Liver (tissue), 9 donors: ENCODE data around the gene LYSET. TPM values are rescaled to one million over a fixed set of nuclear protein-coding genes. Genes with fewer than 3 reads are reported as not detected.

Experiments
- DNase-seq: peaks from one replicate; pipeline ENCODE4 v3.0.0-alpha.2; 2017; ENCODE audit warnings: low spot score
- H3K27ac ChIP-seq, 2 donors: one replicate each; pipeline ENCODE4 v1.7.0; 2013; ENCODE audit warnings: inconsistent platforms in 2 of 2, low read length in 2 of 2, control low read depth in 1 of 2, low read depth in 1 of 2, mild to moderate bottlenecking in 1 of 2
- H3K27me3 ChIP-seq, 4 donors: one replicate each; pipeline versions ENCODE4 v1.6.1 to v1.7.0; 2013; ENCODE audit warnings: low read length in 3 of 4, inconsistent platforms in 1 of 4, mild to moderate bottlenecking in 1 of 4, moderate library complexity in 1 of 4; ENCODE audit not compliant: control insufficient read depth in 4 of 4, insufficient read depth in 4 of 4
- H3K36me3 ChIP-seq, 4 donors: one replicate each; pipeline versions ENCODE4 v1.6.1 to v1.7.0; 2013; ENCODE audit warnings: low read length in 3 of 4, mild to moderate bottlenecking in 3 of 4, low read depth in 1 of 4, moderate library complexity in 1 of 4; ENCODE audit not compliant: control insufficient read depth in 4 of 4, insufficient read depth in 3 of 4
- H3K4me1 ChIP-seq, 4 donors: one replicate each; pipeline versions ENCODE4 v1.6.1 to v1.7.0; 2013; ENCODE audit warnings: low read length in 3 of 4, mild to moderate bottlenecking in 3 of 4, moderate library complexity in 1 of 4; ENCODE audit not compliant: control insufficient read depth in 4 of 4, insufficient read depth in 4 of 4
- H3K4me3 ChIP-seq, 3 donors: one replicate each; pipeline versions ENCODE4 v1.6.1 to v1.7.0; 2013; ENCODE audit warnings: low read length in 3 of 3, control low read depth in 1 of 3, low read depth in 1 of 3, mild to moderate bottlenecking in 1 of 3
- H3K9ac ChIP-seq, 2 donors: one replicate each; pipeline ENCODE4 v1.7.0; 2013; ENCODE audit warnings: low read length in 2 of 2, mild to moderate bottlenecking in 2 of 2, moderate library complexity in 2 of 2, control low read depth in 1 of 2, low read depth in 1 of 2
- H3K9me3 ChIP-seq, 4 donors: one replicate each; pipeline versions ENCODE4 v1.6.1 to v1.7.0; 2013; ENCODE audit warnings: low read length in 3 of 4; ENCODE audit not compliant: control insufficient read depth in 4 of 4
- ATF3 ChIP-seq: IDR thresholded peaks from 2 replicates; pipeline ENCODE4 v1.6.1; 2016; ENCODE audit warnings: antibody characterized with exemption
- CTCF ChIP-seq: fragments of 150-350 bp; IDR thresholded peaks from 2 replicates; pipeline ENCODE4 v1.5.1; 2017; ENCODE audit warnings: improper control_type of control experiment, low read depth, low read length; ENCODE audit not compliant: missing input control
- EGR1 ChIP-seq, 2 donors: IDR thresholded peaks; 2 replicates each; pipeline ENCODE4 v1.6.1; 2016 to 2018; ENCODE audit warnings: antibody characterized with exemption in 2 of 2, low read depth in 2 of 2
- FOXA1 ChIP-seq: IDR thresholded peaks from 2 replicates; pipeline ENCODE4 v1.6.1; 2016; ENCODE audit warnings: antibody characterized with exemption
- FOXA2 ChIP-seq: IDR thresholded peaks from 2 replicates; pipeline ENCODE4 v1.6.1; 2016; ENCODE audit warnings: antibody characterized with exemption
- GABPA ChIP-seq, 2 donors: IDR thresholded peaks in 1 of 2; conservative IDR thresholded peaks in 1 of 2; 2 replicates each; pipeline ENCODE4 v1.6.1; 2016; ENCODE audit warnings: antibody characterized with exemption in 2 of 2, mild to moderate bottlenecking in 1 of 2, moderate library complexity in 1 of 2
- HNF4A ChIP-seq, 2 donors: conservative IDR thresholded peaks; 2 replicates each; pipeline ENCODE4 v1.6.1; 2016; ENCODE audit warnings: antibody characterized with exemption in 2 of 2, mild to moderate bottlenecking in 2 of 2
- HNF4G ChIP-seq: IDR thresholded peaks from 2 replicates; pipeline ENCODE4 v1.6.1; 2016; ENCODE audit warnings: antibody characterized with exemption
- JUND ChIP-seq, 2 donors: IDR thresholded peaks; 2 replicates each; pipeline ENCODE4 v1.6.1; 2016; ENCODE audit warnings: antibody characterized with exemption in 2 of 2
- MAX ChIP-seq: IDR thresholded peaks from 2 replicates; pipeline ENCODE4 v1.6.1; 2016; ENCODE audit warnings: antibody characterized with exemption
- NR2F2 ChIP-seq: IDR thresholded peaks from 2 replicates; pipeline ENCODE4 v1.6.1; 2016; ENCODE audit warnings: antibody characterized with exemption
- RAD21 ChIP-seq, 2 donors: IDR thresholded peaks; 2 replicates each; pipeline ENCODE4 v1.6.1; 2016; ENCODE audit warnings: antibody characterized with exemption in 2 of 2, mild to moderate bottlenecking in 2 of 2
- REST ChIP-seq: IDR thresholded peaks from 2 replicates; pipeline ENCODE4 v1.6.1; 2016; ENCODE audit warnings: antibody characterized with exemption, mild to moderate bottlenecking
- RXRA ChIP-seq, 2 donors: IDR thresholded peaks; 2 replicates each; pipeline ENCODE4 v1.6.1; 2017 to 2018; ENCODE audit warnings: antibody characterized with exemption in 2 of 2, mild to moderate bottlenecking in 1 of 2
- SP1 ChIP-seq: IDR thresholded peaks from 2 replicates; pipeline ENCODE4 v1.6.1; 2018; ENCODE audit warnings: antibody characterized with exemption, mild to moderate bottlenecking
- TAF1 ChIP-seq: conservative IDR thresholded peaks from 2 replicates; pipeline ENCODE4 v1.6.1; 2016; ENCODE audit warnings: antibody characterized with exemption, mild to moderate bottlenecking
- YY1 ChIP-seq: IDR thresholded peaks from 2 replicates; pipeline ENCODE4 v1.6.1; 2016; ENCODE audit warnings: antibody characterized with exemption, mild to moderate bottlenecking
- ZBTB33 ChIP-seq: IDR thresholded peaks from 2 replicates; pipeline ENCODE4 v1.6.1; 2016; ENCODE audit warnings: antibody characterized with exemption
- WGBS: extraction: QIAGEN DNeasy Blood & Tissue Kit; methylation state at CpG from one replicate; pipeline ENCODE4 v1.1.7; 2013; 5-methylcytosine and 5-hydroxymethylcytosine counted together
- polyA plus RNA-seq, 2 donors: library from polyadenylated mRNA; stranded (reverse) in 1 of 2; unstranded in 1 of 2; fragments of 200-250 nt in 1 of 2; fragments of >200 nt in 1 of 2; fragmentation: Nextera tagmentation in 1 of 2; extraction: Ambion mirVana in 1 of 2; gene quantifications; one replicate each; pipeline versions ENCODE4 v1.2.1 to v1.2.3, GENCODE V29; 2013 to 2015
- total RNA-seq, 2 donors: library from RNA; depleted of rRNA; stranded (reverse); fragments of >200 nt; gene quantifications; one replicate each; pipeline ENCODE4 v1.2.3, GENCODE V29; 2014
- donor health status: healthy.
- donor health status: healthy.
- donor health status: healthy.
- donor health status: healthy.
- donor health status: healthy.

The LYSET gene
- total and polyA plus RNA-seq, 4 donors = 5.6 to 13.4 (median 6.5) TPM

GRCh38 chr14:93186466-93186865 lies 1.3 kb downstream of the LYSET start:
- WGBS = 79% methylated on average over 6 of the region's 6 CpGs

GRCh38 chr14:93186956-93187355 lies 1.8 kb downstream of the LYSET start:
- H3K36me3 ChIP-seq = peaks cover 0 to 5% (median 2%) of the 10 kb centered on the region in 4 donors
- no peaks in the 10 kb centered on the region for H3K27me3 ChIP-seq
- TF ChIP-seq NR2F2 (no peak), CTCF (no peak), RAD21 (IDR thresholded peaks at IDR 0.05) (no peak), RXRA (IDR thresholded peaks at IDR 0.05) (no peak), FOXA1 (no peak), FOXA2 (no peak), ZBTB33 (no peak), REST (no peak), JUND (IDR thresholded peaks at IDR 0.05) (no peak), TAF1 (no peak), ATF3 (no peak), GABPA (IDR thresholded peaks at IDR 0.05 in 1 of 2, conservative IDR thresholded peaks at IDR 0.05 in 1 of 2) (no peak), EGR1 (IDR thresholded peaks at IDR 0.05; ENCODE audit: low read depth in 2 of 2) (no peak), HNF4A (conservative IDR thresholded peaks at IDR 0.05) (no peak), YY1 (no peak), MAX (no peak), SP1 (no peak), HNF4G (no peak)
- H3K9me3 ChIP-seq = no peaks in the 10 kb centered on the region
- no peak overlapping the region for H3K9ac ChIP-seq
- H3K4me1 ChIP-seq = peaks cover 5 to 20% (median 14%) of the 10 kb centered on the region in 4 donors
- WGBS = 92% methylated on average over 3 of the region's 3 CpGs
- H3K27ac ChIP-seq = no peak overlapping the region
- DNase-seq = no peak
- H3K4me3 ChIP-seq = no peak overlapping the region

More at GRCh38 chr14:93186466-93186865, 1.3 kb downstream of the LYSET start:
- no peak overlapping the region for H3K4me3 ChIP-seq
- no peak for TF ChIP-seq JUND (IDR thresholded peaks at IDR 0.05)
- no peak for TF ChIP-seq MAX
- no peak for TF ChIP-seq FOXA2
- TF ChIP-seq EGR1 (IDR thresholded peaks at IDR 0.05; ENCODE audit: low read depth in 2 of 2) = no peak
- no peak for TF ChIP-seq GABPA (IDR thresholded peaks at IDR 0.05 in 1 of 2, conservative IDR thresholded peaks at IDR 0.05 in 1 of 2)
- no peak overlapping the region for H3K27ac ChIP-seq
- no peaks in the 10 kb centered on the region for H3K27me3 ChIP-seq
- H3K9me3 ChIP-seq = no peaks in the 10 kb centered on the region
- DNase-seq = no peak
- no peak overlapping the region for H3K9ac ChIP-seq
- H3K4me1 ChIP-seq = peaks cover 5 to 20% (median 14%) of the 10 kb centered on the region in 4 donors
- peaks cover 0 to 5% (median 2%) of the 10 kb centered on the region in 4 donors for H3K36me3 ChIP-seq
